HG03097 (cell line): ENCODE measurements around the gene BEGAIN.

Source experiments
- ATAC-seq: cut with Tn5 transposase; IDR thresholded peaks from one replicate; pipeline ENCODE4 v1.9.1; 2021; ENCODE audit not compliant: unreplicated experiment, low FRiP score

The BEGAIN gene

GRCh38 chr14:100583245-100583644 is 4.0 kb downstream of the BEGAIN start:
- ATAC-seq: no peak

DNA sequence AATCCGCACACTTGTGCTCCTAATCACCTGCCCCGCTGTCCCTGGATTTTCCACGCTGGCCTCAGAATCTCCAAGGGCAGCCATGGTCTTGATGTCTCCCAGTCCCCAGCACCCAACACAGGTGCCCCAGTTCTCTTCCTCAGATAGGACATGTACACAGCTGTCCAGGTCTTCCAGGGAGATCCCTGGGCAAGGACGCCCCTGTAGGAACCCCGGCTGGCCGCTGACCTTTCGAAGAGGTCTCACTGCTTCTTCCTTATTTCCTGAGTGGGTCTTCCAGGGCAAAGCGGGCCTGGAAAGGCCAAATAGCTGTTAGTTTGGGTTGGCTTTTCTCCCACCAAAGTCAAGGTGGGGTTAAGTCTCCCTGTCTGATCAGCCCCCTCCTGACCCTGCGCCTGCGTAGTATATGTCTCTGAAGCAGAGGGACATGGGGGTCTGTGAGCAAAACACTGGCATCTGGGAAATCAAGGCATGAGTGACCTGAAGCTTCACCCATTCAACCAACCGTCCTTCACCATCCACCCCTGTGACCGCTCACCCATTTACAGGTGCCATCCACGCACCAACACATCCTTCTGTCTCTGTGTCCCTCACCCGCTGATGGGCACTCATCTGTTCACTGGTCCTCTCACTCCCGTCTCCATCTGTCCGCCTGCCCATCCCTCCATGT is 4.6 kb downstream of the BEGAIN start:
- ATAC-seq: no peak

- no peak for ATAC-seq
Observed at GRCh38 chr14:100581228-100582145, 5.7 kb downstream of the BEGAIN start.

DNA sequence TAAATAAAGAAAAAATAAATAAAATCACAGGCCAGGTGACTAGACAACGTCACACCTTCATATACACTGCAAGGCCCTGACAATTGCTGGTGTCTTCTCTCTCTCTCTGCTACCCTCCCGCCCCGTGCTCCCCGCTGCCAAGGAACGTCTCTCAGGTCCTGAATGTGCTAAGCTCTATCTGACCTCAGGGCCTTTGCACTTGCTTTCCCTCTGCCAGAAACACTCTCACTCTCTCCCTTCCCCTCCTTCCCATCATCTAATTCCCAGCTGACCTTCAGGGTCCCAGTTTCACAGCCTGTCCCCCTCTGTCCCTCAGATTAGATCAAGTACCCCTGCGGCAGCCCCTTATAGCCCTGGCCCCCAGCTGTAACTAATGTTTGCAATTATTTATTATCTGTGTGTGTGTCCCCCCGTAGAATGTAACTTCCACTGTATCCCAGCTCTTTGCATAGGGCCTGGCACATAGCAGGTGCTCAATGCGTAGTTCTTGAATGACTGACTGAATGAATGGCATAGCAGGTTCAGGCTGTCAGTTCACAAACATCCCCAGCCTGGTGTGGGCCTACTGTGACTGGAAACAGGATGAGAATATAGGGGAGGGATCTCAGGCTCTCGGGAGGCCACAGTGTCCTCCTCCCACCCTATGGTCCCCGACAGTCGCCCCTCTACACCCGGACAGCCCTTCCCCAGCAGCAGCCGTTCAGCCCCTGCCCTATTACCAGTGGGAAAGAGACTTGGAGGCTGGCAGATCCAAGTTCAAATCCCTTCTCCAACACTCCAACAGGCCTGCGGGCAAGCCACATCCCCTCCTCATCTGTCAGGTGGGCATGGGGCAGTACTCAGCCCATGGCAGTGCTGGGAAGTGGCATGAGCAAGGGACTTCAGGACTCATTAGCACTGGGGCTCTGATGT is 6.6 kb downstream of the BEGAIN start:
- ATAC-seq: no peak

- no peak for ATAC-seq
Observed at GRCh38 chr14:100578552-100578951, 8.7 kb downstream of the BEGAIN start.

DNA sequence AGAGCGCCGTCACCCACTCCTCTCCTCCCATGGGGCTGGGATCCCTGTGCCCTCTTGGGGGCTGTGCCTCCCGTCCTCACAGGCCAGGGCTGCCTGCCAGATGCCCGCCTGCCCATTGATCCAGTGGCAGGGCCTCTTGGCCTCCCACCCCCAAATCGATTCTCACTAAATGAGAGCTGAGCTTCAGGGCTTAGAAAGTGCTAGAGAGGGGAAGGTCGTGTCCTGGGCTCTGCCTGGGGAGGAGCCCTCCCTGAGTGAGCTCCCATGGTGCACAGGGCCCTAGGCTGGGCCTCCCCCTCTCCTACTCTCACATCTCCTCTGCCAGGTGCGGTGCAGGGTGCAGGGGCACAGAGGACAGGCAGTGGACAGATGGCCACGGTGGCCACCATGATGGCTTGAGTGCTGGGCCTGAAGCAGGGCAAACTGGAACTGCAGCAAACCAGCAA is 9.2 kb downstream of the BEGAIN start:
- no peak for ATAC-seq

- ATAC-seq: no peak
Observed at GRCh38 chr14:100577321-100577985, 9.8 kb downstream of the BEGAIN start.

DNA sequence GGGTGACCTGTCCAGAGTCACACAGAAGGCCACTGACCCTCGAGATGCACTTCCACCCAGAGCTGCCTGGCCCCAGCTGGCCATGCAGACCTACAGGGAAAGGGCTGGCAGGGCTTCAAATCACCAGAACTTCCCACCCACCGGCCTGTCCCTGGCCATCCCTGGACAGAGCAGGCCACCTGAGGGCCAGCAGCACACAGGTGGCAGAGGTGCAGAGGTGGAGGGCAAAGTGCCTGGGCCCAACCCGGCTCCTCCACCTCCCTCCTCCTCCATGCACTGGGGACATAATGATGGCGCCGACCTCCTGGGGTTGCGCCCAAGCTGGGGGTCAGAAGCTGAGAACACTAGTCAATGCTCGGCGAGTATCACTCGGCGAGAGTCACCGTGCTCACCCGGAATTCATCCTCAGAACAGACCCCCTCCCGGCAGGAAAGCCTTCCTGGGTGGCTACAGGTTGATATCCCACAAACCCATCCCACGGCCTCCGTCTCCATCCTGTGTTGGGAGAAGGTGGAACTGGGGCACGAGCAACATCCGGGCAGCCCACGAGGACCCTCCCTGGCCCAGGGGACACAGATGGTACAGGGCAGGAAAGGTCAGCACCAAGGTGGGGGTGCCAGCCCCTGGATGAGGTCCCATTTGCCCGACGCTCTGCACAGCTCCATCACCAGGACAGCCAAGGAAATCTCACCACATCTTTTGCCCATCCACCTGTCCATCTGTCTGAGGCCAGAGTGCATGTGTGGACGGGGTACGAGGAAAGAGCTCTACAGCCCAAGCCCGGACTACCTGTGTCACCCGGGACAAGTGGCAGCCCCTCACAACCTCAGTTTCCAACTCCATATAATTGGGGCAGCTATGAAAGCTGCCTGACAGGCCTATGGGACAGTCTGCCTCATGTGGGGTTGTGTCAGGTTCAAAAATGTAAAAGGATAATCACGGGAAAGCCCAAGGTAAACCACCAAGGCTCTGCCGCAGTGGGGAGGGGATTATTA is 10.8 kb downstream of the BEGAIN start:
- no peak for ATAC-seq

DNA sequence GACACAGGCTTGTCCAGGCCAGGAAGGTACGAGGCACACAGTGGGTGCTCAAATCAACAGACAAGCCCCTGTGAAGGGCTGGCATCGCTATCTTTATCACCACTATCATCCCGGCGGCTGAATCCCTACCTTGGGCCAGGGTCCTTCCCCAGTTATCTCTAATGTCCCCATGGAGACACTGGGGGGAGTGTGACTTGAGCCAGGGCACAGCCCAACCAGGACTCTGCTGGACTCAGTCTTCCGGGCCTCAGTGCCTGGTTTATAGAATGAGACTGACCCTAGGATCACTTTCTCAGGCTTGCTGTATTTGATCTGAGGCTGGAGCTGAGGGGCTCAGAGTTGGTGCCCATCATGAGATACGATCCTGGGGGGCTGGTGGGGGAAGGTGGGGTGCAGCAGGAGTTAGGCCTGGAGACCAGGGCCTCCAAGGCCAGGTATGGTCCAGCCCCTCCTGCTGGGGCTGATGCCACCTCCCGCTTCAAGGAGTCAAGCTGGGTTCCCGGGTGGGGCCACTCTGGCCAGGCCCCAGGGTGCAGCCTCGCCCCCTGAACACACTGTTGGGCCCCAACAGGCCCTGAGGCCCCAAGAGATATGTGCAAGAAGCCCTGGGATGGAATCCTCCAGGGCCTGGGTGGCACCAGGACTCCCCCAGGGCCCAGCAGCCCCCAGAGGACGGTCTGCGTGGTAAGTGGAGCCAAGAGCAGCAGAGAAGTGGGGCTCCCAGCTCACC is 11.8 kb downstream of the BEGAIN start:
- ATAC-seq: no peak

GRCh38 chr14:100574642-100575031 is 12.6 kb downstream of the BEGAIN start:
- no peak for ATAC-seq

GRCh38 chr14:100573757-100574641 is 13.2 kb downstream of the BEGAIN start:
- no peak for ATAC-seq

DNA sequence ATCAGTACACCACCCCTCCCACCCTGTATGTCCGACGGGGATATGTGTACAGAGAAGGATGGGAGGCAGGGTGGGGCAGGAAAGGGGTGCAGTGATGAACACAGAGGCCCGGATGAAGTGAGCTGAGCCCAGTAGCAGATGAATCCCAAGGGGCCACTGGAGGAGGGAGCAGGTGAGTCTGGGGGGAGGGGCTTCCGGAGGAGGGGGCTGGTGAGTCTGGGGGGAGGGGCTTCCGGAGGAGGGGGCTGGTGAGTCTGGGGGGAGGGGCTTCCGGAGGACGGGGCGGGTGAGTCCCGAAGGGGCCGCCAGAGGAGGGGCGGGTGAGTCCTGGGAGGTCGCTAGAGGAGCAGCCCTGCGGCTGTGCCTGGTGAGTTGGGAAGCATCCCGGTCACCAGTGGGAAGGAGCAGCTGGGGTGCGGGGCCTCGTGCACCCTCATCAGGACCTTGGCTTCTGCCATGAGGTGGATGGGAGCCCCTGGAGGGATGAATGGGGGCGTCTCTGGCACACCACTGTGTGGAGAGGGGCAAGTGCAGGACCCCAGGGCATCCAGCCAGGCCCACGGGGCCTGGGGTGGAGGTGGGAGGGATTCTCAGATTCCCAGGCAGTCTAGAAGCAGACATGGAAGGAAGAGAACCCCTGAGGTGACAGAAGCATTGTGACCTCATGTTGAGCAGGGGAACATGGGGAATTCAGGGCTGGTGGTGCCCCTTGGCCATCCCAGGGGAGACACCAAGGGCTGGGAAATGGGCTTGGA is 14.0 kb downstream of the BEGAIN start:
- ATAC-seq: no peak

GRCh38 chr14:100572543-100572942 is 14.7 kb downstream of the BEGAIN start:
- no peak for ATAC-seq

DNA sequence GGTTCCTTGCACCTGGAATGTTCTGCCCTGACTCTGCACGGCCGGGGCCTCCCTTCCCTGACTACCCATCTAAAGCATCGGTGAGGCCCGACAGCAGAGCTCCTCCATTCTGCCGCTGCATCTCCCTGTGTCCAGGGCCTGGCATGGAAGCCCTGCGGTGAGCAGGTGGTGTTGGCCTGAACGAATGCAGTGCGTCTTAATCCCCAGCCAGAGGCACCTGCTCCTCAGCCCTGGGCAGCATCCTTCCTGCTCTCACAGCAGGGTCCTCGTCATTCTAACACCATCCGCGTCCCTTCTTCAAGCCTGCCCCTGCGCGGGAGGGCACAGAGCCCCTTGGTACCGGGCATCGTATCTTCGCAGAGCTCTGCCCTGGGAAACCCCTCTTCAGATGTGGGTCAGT is 15.4 kb downstream of the BEGAIN start:
- no peak for ATAC-seq

DNA sequence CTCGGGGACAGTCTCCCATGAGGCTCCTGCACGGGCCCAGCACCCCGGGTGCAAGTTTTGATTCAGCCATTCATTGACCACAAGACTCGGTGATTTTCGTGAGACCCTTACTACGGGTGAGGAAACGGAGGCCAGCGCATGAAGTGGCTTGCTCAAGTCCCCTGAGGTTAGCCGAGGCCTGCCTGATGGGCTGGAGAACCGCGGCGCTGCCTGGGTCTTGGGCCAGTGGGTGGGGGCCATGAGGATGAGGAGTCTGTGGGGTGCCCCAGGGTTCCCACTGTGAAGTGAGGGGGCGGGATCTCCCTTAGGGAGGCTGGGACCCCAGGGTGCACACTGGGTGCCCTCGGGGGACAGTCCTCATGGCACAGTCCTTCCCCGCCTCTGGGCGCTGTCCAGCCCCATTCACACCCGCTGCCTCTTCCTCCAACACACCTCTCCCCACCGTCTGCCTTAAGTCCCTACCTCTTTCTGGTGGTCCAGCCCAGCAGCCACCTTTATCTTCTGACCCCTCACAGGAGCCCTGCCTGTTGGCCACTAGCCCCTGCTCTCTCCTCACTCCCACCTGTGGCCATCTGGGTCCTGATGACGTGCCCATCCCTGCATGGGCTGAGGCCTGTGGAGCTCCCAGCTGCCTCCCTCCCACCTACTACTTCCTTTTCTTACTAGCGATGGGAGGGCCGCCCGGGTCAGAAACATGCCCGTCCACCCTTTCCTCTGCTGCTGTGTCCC is 16.3 kb downstream of the BEGAIN start:
- ATAC-seq: no peak

GRCh38 chr14:100569734-100570286 is 17.4 kb downstream of the BEGAIN start:
- ATAC-seq: no peak
